Measurements from ENCODE around the gene SMR3A. TPM values are rescaled to one million over a fixed set of nuclear protein-coding genes. Genes with fewer than 3 reads are reported as not detected.

The SMR3A gene
- total RNA-seq: not detected

DNA sequence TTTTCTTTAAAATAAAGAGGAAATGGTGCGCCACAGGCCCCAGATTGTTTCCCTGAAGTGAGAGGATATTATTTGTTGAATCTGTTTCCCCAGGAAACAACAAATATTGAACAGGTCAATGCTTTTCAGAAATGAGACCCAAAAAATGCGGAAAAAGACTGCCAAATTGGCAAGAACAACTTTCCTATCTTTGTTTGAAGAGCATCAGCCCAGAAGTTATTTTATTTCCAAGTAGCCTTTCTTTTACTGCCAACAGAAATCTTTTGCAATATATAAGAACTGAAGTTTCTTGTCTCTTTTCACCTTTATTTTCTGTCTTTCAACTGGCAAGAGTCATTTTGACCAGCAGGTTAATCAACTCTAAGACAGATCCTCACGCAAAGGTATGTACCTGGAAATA lies at the start of gene SMR3A:
SMR3A (plus strand) TSS at position 301 of the 400 bp plus-strand sequence. CDS start 1,356 bp downstream, outside the sequence.
- DNase-seq (ENCODE audit: extremely low spot score in 2 of 2): no peak
- Histone ChIP-seq H3K27me3 (no peaks in the 10 kb centered on the region), H3K27ac (no peak within 1 kb of the TSS), H3K36me3 (no peaks in the 10 kb centered on the region), H3K9me3 (no peaks in the 10 kb centered on the region), H3K4me3 (no peak within 1 kb of the TSS), H3K4me1 (no peaks in the 10 kb centered on the region)
- intact Hi-C loops (cut with DNase I): no loop called here
- no peak for TF ChIP-seq POLR2A (IDR thresholded peaks at IDR 0.05)
- no peak for TF ChIP-seq POLR2AphosphoS5 (IDR thresholded peaks at IDR 0.05; ENCODE audit: insufficient read depth in 1 of 2, low read depth in 1 of 2)
- TF ChIP-seq, protein P1, sequence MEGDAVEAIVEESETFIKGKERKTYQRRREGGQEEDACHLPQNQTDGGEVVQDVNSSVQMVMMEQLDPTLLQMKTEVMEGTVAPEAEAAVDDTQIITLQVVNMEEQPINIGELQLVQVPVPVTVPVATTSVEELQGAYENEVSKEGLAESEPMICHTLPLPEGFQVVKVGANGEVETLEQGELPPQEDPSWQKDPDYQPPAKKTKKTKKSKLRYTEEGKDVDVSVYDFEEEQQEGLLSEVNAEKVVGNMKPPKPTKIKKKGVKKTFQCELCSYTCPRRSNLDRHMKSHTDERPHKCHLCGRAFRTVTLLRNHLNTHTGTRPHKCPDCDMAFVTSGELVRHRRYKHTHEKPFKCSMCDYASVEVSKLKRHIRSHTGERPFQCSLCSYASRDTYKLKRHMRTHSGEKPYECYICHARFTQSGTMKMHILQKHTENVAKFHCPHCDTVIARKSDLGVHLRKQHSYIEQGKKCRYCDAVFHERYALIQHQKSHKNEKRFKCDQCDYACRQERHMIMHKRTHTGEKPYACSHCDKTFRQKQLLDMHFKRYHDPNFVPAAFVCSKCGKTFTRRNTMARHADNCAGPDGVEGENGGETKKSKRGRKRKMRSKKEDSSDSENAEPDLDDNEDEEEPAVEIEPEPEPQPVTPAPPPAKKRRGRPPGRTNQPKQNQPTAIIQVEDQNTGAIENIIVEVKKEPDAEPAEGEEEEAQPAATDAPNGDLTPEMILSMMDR (IDR thresholded peaks at IDR 0.05): no peak

DNA sequence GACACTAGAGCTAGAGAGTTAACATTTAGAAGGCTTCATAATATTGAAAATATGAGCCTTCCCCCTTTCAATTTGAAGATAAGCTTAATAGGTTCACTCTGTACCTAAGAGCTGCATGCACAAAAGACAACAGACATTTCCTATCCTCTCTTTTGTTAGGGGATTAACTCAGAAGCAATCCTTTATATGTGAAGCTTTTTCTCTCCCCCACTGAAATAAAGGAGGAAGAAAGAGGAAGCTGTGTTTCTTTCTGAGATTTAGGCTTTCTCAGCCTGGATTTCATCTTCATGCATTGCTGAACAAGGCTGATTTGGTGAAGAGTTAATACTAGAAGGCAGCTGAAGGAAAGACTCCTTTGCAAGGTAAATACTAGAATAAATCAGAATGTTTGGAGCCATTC lies 46.8 kb upstream of the SMR3A start:
- TF ChIP-seq, protein P1 (IDR thresholded peaks at IDR 0.05): no peak
- TF ChIP-seq POLR2AphosphoS5 (IDR thresholded peaks at IDR 0.05; ENCODE audit: insufficient read depth in 1 of 2, low read depth in 1 of 2): no peak
- TF ChIP-seq POLR2A (IDR thresholded peaks at IDR 0.05): no peak
- Histone ChIP-seq H3K27me3 (no peaks in the 10 kb centered on the region), H3K36me3 (no peaks in the 10 kb centered on the region), H3K9me3 (no peaks in the 10 kb centered on the region), H3K4me3 (no peak overlapping the region), H3K4me1 (no peaks in the 10 kb centered on the region), H3K27ac (no peak overlapping the region)
- intact Hi-C loops (cut with DNase I): no loop called here
- DNase-seq (ENCODE audit: extremely low spot score in 2 of 2): no peak

DNA sequence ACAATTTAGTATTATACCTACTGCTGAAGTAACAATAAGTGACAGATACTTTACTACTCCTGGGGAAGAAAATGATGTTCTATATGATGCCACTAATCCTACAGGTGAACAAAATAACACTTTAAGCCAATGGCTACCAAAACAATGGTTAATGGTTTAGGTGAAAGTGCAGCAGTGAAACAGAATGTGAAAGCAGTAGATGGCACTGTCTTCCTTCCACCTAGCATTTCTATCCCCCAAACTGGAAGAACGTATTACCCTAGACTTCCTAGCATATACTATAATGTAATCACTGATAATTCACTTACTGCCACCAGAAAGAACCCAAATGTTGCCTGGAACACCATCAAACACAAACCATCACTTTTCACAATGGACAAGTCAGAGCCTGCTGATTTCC lies 44.6 kb upstream of the SMR3A start:
- Histone ChIP-seq H3K27ac (no peak overlapping the region), H3K4me3 (no peak overlapping the region), H3K36me3 (no peaks in the 10 kb centered on the region), H3K27me3 (no peaks in the 10 kb centered on the region), H3K9me3 (no peaks in the 10 kb centered on the region), H3K4me1 (no peaks in the 10 kb centered on the region)
- intact Hi-C loops (cut with DNase I): no loop called here
- TF ChIP-seq, protein P1 (IDR thresholded peaks at IDR 0.05): no peak
- TF ChIP-seq POLR2A (IDR thresholded peaks at IDR 0.05): no peak
- no peak for TF ChIP-seq POLR2AphosphoS5 (IDR thresholded peaks at IDR 0.05; ENCODE audit: insufficient read depth in 1 of 2, low read depth in 1 of 2)
- no peak for DNase-seq (ENCODE audit: extremely low spot score in 2 of 2)

DNA sequence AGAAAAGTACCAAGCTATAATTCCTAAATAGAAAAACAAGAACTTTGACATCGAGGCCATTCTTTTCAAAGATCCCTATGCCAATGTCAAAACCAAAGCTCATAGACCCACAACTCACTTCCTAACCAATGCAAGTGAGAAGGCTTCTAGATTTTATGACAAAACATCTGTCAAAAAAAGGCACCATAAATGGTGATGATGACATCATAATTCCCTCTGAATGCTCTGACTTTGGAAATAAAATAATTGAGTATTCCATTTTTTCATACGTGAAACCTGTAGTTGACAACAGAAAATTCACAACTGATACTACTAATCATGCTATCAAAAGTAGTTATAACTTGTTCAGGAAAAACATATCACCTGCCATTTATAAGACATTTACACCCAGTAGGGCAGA lies 34.5 kb upstream of the SMR3A start:
- H3K4me3 ChIP-seq: no peak overlapping the region
- intact Hi-C loops (cut with DNase I): no loop called here

DNA sequence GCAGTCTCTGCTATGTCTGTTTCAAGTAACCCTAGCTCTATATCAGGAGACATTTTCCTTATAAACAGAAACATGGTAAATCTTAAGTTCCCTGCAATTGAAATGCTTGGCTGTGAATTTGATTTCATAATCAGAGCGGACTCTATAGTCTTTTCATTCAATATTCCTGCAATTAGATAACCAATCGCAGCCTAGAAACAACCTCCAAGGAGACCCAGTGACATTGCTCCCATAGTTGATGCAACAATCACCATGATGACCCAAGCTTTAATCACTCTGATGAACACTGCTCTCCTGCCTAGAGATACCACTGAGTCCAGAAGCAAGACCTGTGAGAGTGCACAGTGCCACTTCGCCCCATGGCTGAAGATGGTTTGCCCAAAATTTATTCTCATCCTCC lies 25.9 kb upstream of the SMR3A start, which contains the start of gene CABS1:
CABS1 (plus strand) TSS at position 301 of the 400 bp plus-strand sequence; CDS start at position 360, 59 bp downstream.
- intact Hi-C loops (cut with DNase I): no loop called here
- Histone ChIP-seq H3K27me3 (no peaks in the 10 kb centered on the region), H3K4me3 (no peak within 1 kb of the TSS), H3K4me1 (no peaks in the 10 kb centered on the region), H3K27ac (no peak within 1 kb of the TSS), H3K9me3 (no peaks in the 10 kb centered on the region), H3K36me3 (no peaks in the 10 kb centered on the region)
- DNase-seq (ENCODE audit: extremely low spot score in 2 of 2): no peak
- TF ChIP-seq, protein P1 (IDR thresholded peaks at IDR 0.05): no peak
- TF ChIP-seq POLR2A (IDR thresholded peaks at IDR 0.05): no peak
- no peak for TF ChIP-seq POLR2AphosphoS5 (IDR thresholded peaks at IDR 0.05; ENCODE audit: insufficient read depth in 1 of 2, low read depth in 1 of 2)

More for the DNA sequence above, 34.5 kb upstream of the SMR3A start:
- Histone ChIP-seq H3K27me3 (no peaks in the 10 kb centered on the region), H3K9me3 (no peaks in the 10 kb centered on the region), H3K27ac (no peak overlapping the region), H3K36me3 (no peaks in the 10 kb centered on the region), H3K4me1 (no peaks in the 10 kb centered on the region)
- DNase-seq (ENCODE audit: extremely low spot score in 2 of 2): no peak
- TF ChIP-seq POLR2A (IDR thresholded peaks at IDR 0.05) (no peak), POLR2AphosphoS5 (IDR thresholded peaks at IDR 0.05; ENCODE audit: insufficient read depth in 1 of 2, low read depth in 1 of 2) (no peak)
- TF ChIP-seq, protein P1 (IDR thresholded peaks at IDR 0.05): no peak

Data from vagina (tissue), 2 donors.